ENCODE measurements around the gene PRPS1L1.
A peak's percentile ranks its signal among the peaks of the same experiment; 100 is the strongest.

PRPS1L1 gene

GRCh38 chr7:18004372-18004771 is 23.3 kb downstream of the PRPS1L1 start:
- DNase-seq = no peak

- no peak for DNase-seq
Observed at GRCh38 chr7:18003286-18003994, 24.2 kb downstream of the PRPS1L1 start.

GRCh38 chr7:17998692-17999091 is 29.0 kb downstream of the PRPS1L1 start:
- DNase-seq = no peak

GRCh38 chr7:17996442-17997223 is 31.0 kb downstream of the PRPS1L1 start:
- no peak for DNase-seq

- no peak for DNase-seq
Observed at GRCh38 chr7:17996040-17996439, 31.6 kb downstream of the PRPS1L1 start.

GRCh38 chr7:17994079-17994850 is 33.4 kb downstream of the PRPS1L1 start:
- no peak for DNase-seq

- peak; percentile 61 for DNase-seq
Observed at GRCh38 chr7:17991866-17992648, 35.6 kb downstream of the PRPS1L1 start.

GRCh38 chr7:17990761-17991160 is 36.9 kb downstream of the PRPS1L1 start:
- DNase-seq = no peak

- no peak for DNase-seq
Observed at GRCh38 chr7:17989546-17989945, 38.1 kb downstream of the PRPS1L1 start.

GRCh38 chr7:17988858-17989257 is 38.8 kb downstream of the PRPS1L1 start:
- DNase-seq = no peak

GRCh38 chr7:17988141-17988540 is 39.5 kb downstream of the PRPS1L1 start:
- no peak for DNase-seq

- DNase-seq = no peak
Observed at GRCh38 chr7:17986851-17987250, 40.8 kb downstream of the PRPS1L1 start.

- no peak for DNase-seq
Observed at GRCh38 chr7:17985473-17986239, 42.0 kb downstream of the PRPS1L1 start.

- no peak for DNase-seq
Observed at GRCh38 chr7:17984288-17984687, 43.4 kb downstream of the PRPS1L1 start.

- DNase-seq = no peak
Observed at GRCh38 chr7:17983221-17984062, 44.2 kb downstream of the PRPS1L1 start.

- no peak for DNase-seq
Observed at GRCh38 chr7:17976952-17977351, 50.7 kb downstream of the PRPS1L1 start.

Measured in activated CD8-positive, alpha-beta memory T cell treated with anti-CD3 and anti-CD28 coated beads, Interleukin-2, amount 50 U/mL, for 48 hours (primary cell).